Panc1 (cell line): ENCODE results near the gene MED14.

Source experiments
- CTCF ChIP-seq: fragments of 450-650 bp; IDR thresholded peaks from 2 replicates; pipeline ENCODE4 v1.5.1; 2017; ENCODE audit warnings: mild to moderate bottlenecking
- REST ChIP-seq, 2 experiments: IDR thresholded peaks; 2 replicates each; pipeline ENCODE4 v1.6.1; 2011 to 2012; ENCODE audit warnings: low read depth in 2 of 2, control low read depth in 1 of 2, low read length in 1 of 2, mild to moderate bottlenecking in 1 of 2, moderate library complexity in 1 of 2; ENCODE audit not compliant: insufficient read depth in 1 of 2

- TF ChIP-seq CTCF: no peak
- no peak for TF ChIP-seq REST (IDR thresholded peaks at IDR 0.05; ENCODE audit: insufficient read depth in 1 of 2, low read depth in 2 of 2, low read length in 1 of 2)
Measured at GRCh38 chrX:40644821-40645358, 90.5 kb downstream of the MED14 start.
